SH-SY5Y (cell line): ENCODE measurements around the gene MANEA.
A peak's percentile ranks its signal among the peaks of the same experiment; 100 is the strongest.

ENCODE experiments used
- GATA2 ChIP-seq: IDR thresholded peaks from 2 replicates; pipeline ENCODE4 v1.6.1; 2011; ENCODE audit warnings: mild to moderate bottlenecking, low read depth, low read length
- GATA3 ChIP-seq: IDR thresholded peaks from 2 replicates; pipeline ENCODE4 v1.6.1; 2011; ENCODE audit warnings: low read depth, mild to moderate bottlenecking, low read length, moderate library complexity

The MANEA gene

GRCh38 chr6:95574811-95575210 is 2.5 kb upstream of the MANEA start:
- no peak for TF ChIP-seq GATA3
- no peak for TF ChIP-seq GATA2

- no peak for TF ChIP-seq GATA2
- no peak for TF ChIP-seq GATA3
Measured at GRCh38 chr6:95576218-95576997, 927 bp upstream of the MANEA start.

GRCh38 chr6:95576998-95577303 is 384 bp upstream of the MANEA start:
- TF ChIP-seq GATA3 (no peak), GATA2 (no peak)

- TF ChIP-seq GATA2 (no peak), GATA3 (no peak)
Measured at GRCh38 chr6:95578106-95578410, 723 bp downstream of the MANEA start.

DNA sequence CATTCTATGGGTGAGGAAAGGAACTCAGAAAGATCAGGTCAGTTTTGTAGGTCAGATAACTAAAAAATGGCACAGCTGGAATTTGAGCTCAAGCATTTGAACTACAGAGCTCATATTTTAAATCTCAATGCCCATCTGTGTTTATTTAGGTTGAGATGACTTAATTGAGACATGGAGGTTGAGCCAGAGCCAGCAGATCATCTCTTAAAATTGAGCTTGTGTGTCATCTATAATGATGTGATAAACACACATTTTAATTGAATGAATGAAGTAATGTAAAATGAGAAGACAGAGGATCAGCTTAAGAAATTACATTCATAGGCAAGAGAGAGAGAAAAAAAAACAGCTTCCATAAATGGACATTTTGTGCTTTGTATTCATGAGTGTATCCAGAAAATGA is 3.7 kb downstream of the MANEA start:
- no peak for TF ChIP-seq GATA2
- no peak for TF ChIP-seq GATA3

- no peak for TF ChIP-seq GATA2
- no peak for TF ChIP-seq GATA3
Measured at GRCh38 chr6:95587989-95588388, 10.7 kb downstream of the MANEA start.

GRCh38 chr6:95589067-95589466 is 11.7 kb downstream of the MANEA start:
- TF ChIP-seq GATA3 (no peak), GATA2 (no peak)

- TF ChIP-seq GATA3: no peak
- TF ChIP-seq GATA2: no peak
Measured at GRCh38 chr6:95589826-95590570, 12.7 kb downstream of the MANEA start.

GRCh38 chr6:95593025-95593424 is 15.7 kb downstream of the MANEA start:
- TF ChIP-seq GATA3 (no peak), GATA2 (no peak)

DNA sequence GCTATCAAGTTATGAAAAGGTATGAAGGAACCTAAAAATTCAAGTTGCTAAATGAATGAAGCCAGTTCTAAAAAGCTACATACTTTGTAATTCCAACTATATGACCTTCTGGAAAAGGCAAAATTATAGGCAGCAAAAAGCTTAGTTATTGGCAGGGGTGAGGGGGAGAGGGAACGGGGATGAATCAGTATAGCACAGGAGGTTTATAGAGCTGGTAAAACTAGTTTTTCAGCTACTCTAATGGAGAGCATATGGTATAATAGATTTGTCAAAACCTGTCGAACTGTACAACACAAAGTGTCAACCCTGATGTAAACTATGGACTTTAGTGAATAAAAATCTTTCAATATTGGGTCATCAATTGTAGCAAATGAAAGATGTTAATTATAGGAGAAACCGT is 18.7 kb downstream of the MANEA start:
- TF ChIP-seq GATA2: no peak
- TF ChIP-seq GATA3: no peak

DNA sequence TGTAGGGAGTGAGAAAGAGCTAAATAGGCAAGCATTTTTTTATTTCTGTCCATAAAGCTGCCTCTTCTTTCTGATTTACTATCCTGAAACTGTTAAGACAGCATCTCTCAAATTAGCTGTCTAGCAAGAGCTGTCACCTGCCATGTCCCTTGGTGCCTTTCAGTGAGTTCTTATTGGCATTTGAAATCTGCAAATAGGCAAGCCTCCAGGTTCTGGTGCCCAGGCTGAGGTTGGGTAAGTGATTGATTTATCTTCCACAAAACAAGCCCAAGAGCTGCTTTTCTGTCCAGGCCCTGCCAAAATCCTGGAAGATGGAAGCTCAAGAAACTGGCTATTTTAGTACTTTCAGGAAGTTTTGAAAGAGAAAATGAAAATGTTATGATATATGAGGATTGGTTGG is 22.4 kb downstream of the MANEA start:
- TF ChIP-seq GATA2 (no peak), GATA3 (no peak)

GRCh38 chr6:95601133-95601532 is 23.8 kb downstream of the MANEA start:
- peak; percentile 50; the same call in 1 of the 2 replicates for TF ChIP-seq GATA2
- TF ChIP-seq GATA3: peak; percentile 35; the same call in 1 of the 2 replicates

- TF ChIP-seq GATA2: no peak
- no peak for TF ChIP-seq GATA3
Measured at GRCh38 chr6:95614094-95614493, 36.8 kb downstream of the MANEA start.

DNA sequence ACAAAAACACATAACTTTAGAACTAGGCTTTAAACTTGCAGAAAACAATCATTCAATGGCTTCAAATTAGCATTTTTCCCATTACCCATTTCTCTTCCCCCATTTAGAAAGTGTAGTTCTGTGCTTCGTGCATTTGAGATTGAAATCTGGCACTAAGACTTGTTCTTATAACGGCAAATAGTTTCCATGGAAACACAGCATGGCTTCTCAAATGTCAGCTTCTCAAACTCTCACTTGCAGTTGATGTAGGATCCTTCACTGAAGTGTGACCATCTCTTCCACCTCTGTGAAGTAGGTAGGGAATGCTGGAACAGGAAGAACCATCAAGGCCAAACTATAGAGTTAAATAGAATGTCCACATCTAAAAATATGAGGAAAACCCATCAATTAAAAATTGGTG is 52.2 kb downstream of the MANEA start:
- TF ChIP-seq GATA2 (no peak), GATA3 (no peak)

DNA sequence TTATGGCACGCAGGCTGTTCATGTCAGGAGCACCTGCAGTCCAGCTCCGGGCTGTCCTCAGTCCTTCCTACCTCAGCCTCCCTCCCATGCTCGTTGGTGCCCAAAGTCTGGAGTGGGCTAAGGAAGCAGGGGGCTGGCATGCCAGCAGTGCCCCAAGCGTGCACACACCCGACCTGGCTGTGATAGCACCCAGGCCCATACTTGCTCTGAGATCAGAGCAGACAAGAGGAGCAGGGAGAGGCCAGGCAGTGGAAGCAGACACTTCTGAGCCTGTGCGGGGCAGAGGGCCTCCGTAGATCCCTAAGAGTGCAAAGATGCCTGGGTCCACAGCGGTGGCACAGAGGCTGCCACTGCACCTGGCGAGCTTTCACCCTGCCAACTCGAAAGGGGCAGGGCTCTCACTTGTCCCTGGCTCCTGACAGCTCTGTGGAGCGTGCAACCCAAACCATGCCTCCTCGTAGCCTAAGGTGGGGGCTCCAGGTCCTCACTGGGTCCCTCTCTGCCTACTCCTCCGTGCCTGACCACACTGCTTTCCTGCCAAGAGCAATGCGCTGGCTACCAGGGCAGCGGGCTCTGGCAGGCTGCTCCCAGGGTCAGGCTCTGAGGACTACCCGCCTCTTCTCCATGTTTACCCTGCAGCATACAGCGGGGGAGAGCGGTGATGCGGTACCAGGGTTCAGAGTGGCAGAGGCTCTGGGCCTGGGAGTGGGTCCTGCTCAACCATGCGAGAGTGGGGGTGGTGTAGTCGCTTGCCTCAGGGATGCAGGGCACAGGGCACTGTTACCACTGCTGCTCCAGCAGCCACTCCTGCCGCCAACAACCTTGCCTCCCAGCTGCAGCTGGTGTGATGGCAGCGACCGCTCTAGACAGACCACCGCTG is 59.5 kb downstream of the MANEA start:
- TF ChIP-seq GATA2 (no peak), GATA3 (no peak)
